Keratinocyte (primary cell): ENCODE measurements around the gene SLC22A1. TPM values are rescaled to one million over a fixed set of nuclear protein-coding genes. Genes with fewer than 3 reads are reported as not detected.

Source experiments
- DNase-seq: peaks from one replicate; pipeline ENCODE4 v3.0.0-alpha.2; 2011; ENCODE audit warnings: low read depth, missing footprints, low spot score
- FAIRE-seq: peaks from 2 replicates; lab custom pipeline; 2011; peaks lifted over from hg19 to GRCh38; lab: Jason Lieb, UNC
- H2AFZ ChIP-seq: 2 replicates; pipeline ENCODE4 v1.6.0; 2012; ENCODE audit warnings: low read length, control low read depth, inconsistent platforms; ENCODE audit not compliant: control insufficient read depth
- H3K27ac ChIP-seq: 2 replicates; pipeline ENCODE4 v1.5.1; 2011; ENCODE audit warnings: low read length; ENCODE audit not compliant: control insufficient read depth, insufficient read depth
- H3K27me3 ChIP-seq: 3 replicates; pipeline ENCODE4 v1.6.0; 2011; ENCODE audit warnings: low read length; ENCODE audit not compliant: control insufficient read depth, insufficient read depth; ENCODE audit errors: extremely low read depth
- H3K36me3 ChIP-seq, 2 experiments: 2 replicates in 1 of 2; 3 replicates in 1 of 2; pipeline ENCODE4 v1.5.1; 2011; ENCODE audit warnings: low read length in 2 of 2, mild to moderate bottlenecking in 1 of 2; ENCODE audit not compliant: control insufficient read depth in 2 of 2, insufficient read depth in 2 of 2; ENCODE audit errors: extremely low read depth in 1 of 2
- H3K4me1 ChIP-seq: 3 replicates; pipeline ENCODE4 v1.5.1; 2011; ENCODE audit warnings: low read length; ENCODE audit not compliant: control insufficient read depth, insufficient read depth; ENCODE audit errors: extremely low read depth
- H3K4me2 ChIP-seq: 3 replicates; pipeline ENCODE4 v1.6.0; 2011; ENCODE audit warnings: low read depth, low read length; ENCODE audit not compliant: control insufficient read depth, insufficient read depth; ENCODE audit errors: extremely low read depth
- H3K4me3 ChIP-seq, 3 experiments: fragments of 200-600 bp in 1 of 3; sonication (generic) in 1 of 3; 2 replicates in 2 of 3; 3 replicates in 1 of 3; pipeline ENCODE4 v1.5.1; 2011 to 2016; ENCODE audit warnings: low read length in 3 of 3, mild to moderate bottlenecking in 3 of 3, control low read depth in 2 of 3, inconsistent platforms in 1 of 3, low read depth in 1 of 3, mixed read lengths in 1 of 3, mixed run types in 1 of 3, moderate library complexity in 1 of 3; ENCODE audit not compliant: control insufficient read depth in 2 of 3, insufficient read depth in 2 of 3; ENCODE audit errors: extremely low read depth in 1 of 3
- H3K79me2 ChIP-seq: 2 replicates; pipeline ENCODE4 v1.6.0; 2012; ENCODE audit warnings: low read length; ENCODE audit not compliant: control insufficient read depth, insufficient read depth
- H3K9ac ChIP-seq: 3 replicates; pipeline ENCODE4 v1.6.0; 2011; ENCODE audit warnings: low read length; ENCODE audit not compliant: control insufficient read depth, insufficient read depth; ENCODE audit errors: extremely low read depth
- H3K9me1 ChIP-seq: 3 replicates; pipeline ENCODE4 v1.6.0; 2011; ENCODE audit warnings: low read length; ENCODE audit not compliant: control insufficient read depth, insufficient read depth; ENCODE audit errors: extremely low read depth
- H3K9me3 ChIP-seq: 2 replicates; pipeline ENCODE4 v1.5.1; 2012; ENCODE audit warnings: low read depth, low read length; ENCODE audit not compliant: control insufficient read depth
- H4K20me1 ChIP-seq: 3 replicates; pipeline ENCODE4 v1.6.0; 2011; ENCODE audit warnings: low read length; ENCODE audit not compliant: control insufficient read depth, insufficient read depth; ENCODE audit errors: extremely low read depth
- CTCF ChIP-seq, 3 experiments: IDR thresholded peaks in 1 of 3; conservative IDR thresholded peaks in 1 of 3; optimal IDR thresholded peaks in 1 of 3; 2 replicates in 2 of 3; 3 replicates in 1 of 3; pipeline versions ENCODE3 to v1.5.1; 2011; ENCODE audit warnings: low read length in 3 of 3, mild to moderate bottlenecking in 3 of 3, moderate library complexity in 2 of 3, control low read depth in 1 of 3, inconsistent platforms in 1 of 3; ENCODE audit not compliant: insufficient read depth in 2 of 3; ENCODE audit errors: extremely low read depth in 1 of 3
- EZH2 ChIP-seq: IDR thresholded peaks from one replicate; pipeline ENCODE4 v1.6.1; 2012; ENCODE audit warnings: inconsistent platforms, mild to moderate bottlenecking, low read length, moderate library complexity
- dilution Hi-C: fragments of 300-500 bp; cut with MboI; formaldehyde crosslinking; loops from one replicate; pipeline ENCODE4 v1.7.0; 2020; ENCODE audit warnings: low sequenced_read_pairs; ENCODE audit not compliant: extremely low pct_ligation_motif_present
- polyA plus RNA-seq, 5 experiments: library from polyadenylated mRNA; depleted of rRNA in 3 of 5; stranded (reverse) in 3 of 5; stranded (forward) in 1 of 5; unstranded in 1 of 5; fragments of >200 nt; gene quantifications; 1 replicate in 1 of 5; 2 replicates in 3 of 5; 3 replicates in 1 of 5; pipeline versions ENCODE4 v1.2.1 to v1.2.3, GENCODE V29; 2011 to 2012; ENCODE audit warnings: missing spikeins in 2 of 5, low read depth in 1 of 5, low replicate concordance in 1 of 5

SLC22A1 gene
- polyA plus RNA-seq, 1 donor (not counting 4 experiments of a cell fraction or from before 2014, with no cell fraction given): 0.76 TPM

- Histone ChIP-seq H3K4me1 (no peaks in the 10 kb centered on the region), H3K79me2 (no peaks in the 10 kb centered on the region), H2AFZ (no peak overlapping the region), H3K36me3 (peaks cover 28 to 38% of the 10 kb centered on the region in 2 experiments), H3K27ac (no peak overlapping the region), H3K9ac (no peak overlapping the region), H3K4me2 (no peak overlapping the region), H3K4me3 (no peak overlapping the region), H3K9me3 (no peaks in the 10 kb centered on the region), H3K27me3 (no peaks in the 10 kb centered on the region), H4K20me1 (no peaks in the 10 kb centered on the region), H3K9me1 (no peaks in the 10 kb centered on the region)
- DNase-seq (no peak), FAIRE-seq (no peak)
- no peak for TF ChIP-seq EZH2
- no peak for TF ChIP-seq CTCF (optimal IDR thresholded peaks at IDR 0.05 in 1 of 3, IDR thresholded peaks at IDR 0.05 in 1 of 3, conservative IDR thresholded peaks at IDR 0.05 in 1 of 3; ENCODE audit: extremely low read depth in 1 of 3, insufficient read depth in 2 of 3, low read length in 3 of 3)
- dilution Hi-C loops: no loop called here
Measured at GRCh38 chr6:160104821-160105517, 16.6 kb upstream of the SLC22A1 start.

GRCh38 chr6:160106010-160106409 lies 15.6 kb upstream of the SLC22A1 start:
- Histone ChIP-seq H3K36me3 (peaks cover 31 to 38% of the 10 kb centered on the region in 2 experiments), H3K9ac (no peak overlapping the region), H2AFZ (no peak overlapping the region), H3K4me1 (no peaks in the 10 kb centered on the region), H3K9me1 (no peaks in the 10 kb centered on the region), H4K20me1 (no peaks in the 10 kb centered on the region), H3K27ac (no peak overlapping the region), H3K4me3 (no peak overlapping the region), H3K27me3 (no peaks in the 10 kb centered on the region), H3K9me3 (no peaks in the 10 kb centered on the region), H3K4me2 (no peak overlapping the region), H3K79me2 (no peaks in the 10 kb centered on the region)
- DNase-seq (no peak), FAIRE-seq (no peak)
- TF ChIP-seq EZH2: no peak
- TF ChIP-seq CTCF (optimal IDR thresholded peaks at IDR 0.05 in 1 of 3, IDR thresholded peaks at IDR 0.05 in 1 of 3, conservative IDR thresholded peaks at IDR 0.05 in 1 of 3; ENCODE audit: extremely low read depth in 1 of 3, insufficient read depth in 2 of 3, low read length in 3 of 3): no peak
- dilution Hi-C loops: no loop called here
